ENCODE results near the gene FGF11.
A peak's percentile ranks its signal among the peaks of the same experiment; 100 is the strongest.

Gene FGF11

DNA sequence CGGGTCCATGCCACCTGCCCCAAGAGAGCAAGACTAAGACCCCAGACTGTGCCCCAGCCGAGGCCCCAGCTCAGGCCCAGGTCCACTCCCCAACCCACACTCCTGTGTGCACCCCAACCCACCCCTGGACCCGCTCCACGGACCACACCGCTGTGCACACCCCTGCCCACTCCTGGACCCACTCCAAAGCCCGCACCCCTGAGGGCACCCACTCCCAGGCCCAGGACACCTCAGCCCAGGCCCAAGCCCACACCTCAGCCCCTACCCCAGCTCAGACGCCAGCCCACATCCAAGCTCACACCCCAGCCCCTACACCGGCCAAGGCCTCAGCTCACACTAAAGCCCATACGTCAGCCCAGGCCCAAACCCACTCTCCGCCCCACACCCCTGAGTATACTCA lies 9.6 kb upstream of the FGF11 start:
- no peak for DNase-seq (ENCODE audit: low read depth in 3 of 3)

DNA sequence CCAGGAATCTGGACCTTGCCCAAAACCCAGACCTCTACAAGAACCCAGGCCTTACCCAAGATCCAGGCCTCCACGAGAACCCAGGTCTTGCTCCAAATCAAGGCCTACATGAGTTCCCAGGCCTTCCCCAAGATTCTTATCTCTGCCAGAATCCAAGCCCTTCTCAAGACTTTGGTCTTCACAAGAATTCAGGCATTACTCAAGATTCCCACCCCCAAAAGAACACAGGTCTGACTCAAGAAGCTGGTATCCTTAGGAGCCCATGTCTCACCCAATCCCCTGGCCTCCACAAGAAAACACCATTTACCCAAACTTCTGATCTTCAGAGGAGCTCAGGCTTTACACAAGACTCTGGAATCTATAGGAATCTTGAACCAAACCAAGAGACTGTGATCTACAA lies 8.1 kb upstream of the FGF11 start:
- DNase-seq (ENCODE audit: low read depth in 3 of 3): no peak

DNA sequence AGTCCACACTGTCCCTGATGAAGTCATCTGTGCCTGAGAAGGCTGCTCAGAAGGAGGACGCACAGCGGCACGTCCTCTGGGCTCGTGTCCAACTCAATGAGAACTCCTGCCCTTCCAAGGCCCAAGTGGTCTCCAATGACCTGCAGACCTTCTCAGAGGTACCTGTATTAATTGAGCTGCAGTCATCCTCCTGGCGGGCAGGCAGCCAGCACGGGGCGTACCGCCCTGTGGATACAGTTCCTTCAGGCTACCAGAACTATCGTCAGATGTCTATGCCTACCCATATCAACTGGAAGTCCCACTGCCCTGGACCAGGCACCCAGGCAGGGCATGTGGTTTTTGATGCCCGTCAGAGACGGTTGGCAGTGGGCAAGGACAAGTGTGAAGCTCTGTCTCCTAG lies 7.0 kb upstream of the FGF11 start:
- DNase-seq (ENCODE audit: low read depth in 3 of 3): no peak

DNA sequence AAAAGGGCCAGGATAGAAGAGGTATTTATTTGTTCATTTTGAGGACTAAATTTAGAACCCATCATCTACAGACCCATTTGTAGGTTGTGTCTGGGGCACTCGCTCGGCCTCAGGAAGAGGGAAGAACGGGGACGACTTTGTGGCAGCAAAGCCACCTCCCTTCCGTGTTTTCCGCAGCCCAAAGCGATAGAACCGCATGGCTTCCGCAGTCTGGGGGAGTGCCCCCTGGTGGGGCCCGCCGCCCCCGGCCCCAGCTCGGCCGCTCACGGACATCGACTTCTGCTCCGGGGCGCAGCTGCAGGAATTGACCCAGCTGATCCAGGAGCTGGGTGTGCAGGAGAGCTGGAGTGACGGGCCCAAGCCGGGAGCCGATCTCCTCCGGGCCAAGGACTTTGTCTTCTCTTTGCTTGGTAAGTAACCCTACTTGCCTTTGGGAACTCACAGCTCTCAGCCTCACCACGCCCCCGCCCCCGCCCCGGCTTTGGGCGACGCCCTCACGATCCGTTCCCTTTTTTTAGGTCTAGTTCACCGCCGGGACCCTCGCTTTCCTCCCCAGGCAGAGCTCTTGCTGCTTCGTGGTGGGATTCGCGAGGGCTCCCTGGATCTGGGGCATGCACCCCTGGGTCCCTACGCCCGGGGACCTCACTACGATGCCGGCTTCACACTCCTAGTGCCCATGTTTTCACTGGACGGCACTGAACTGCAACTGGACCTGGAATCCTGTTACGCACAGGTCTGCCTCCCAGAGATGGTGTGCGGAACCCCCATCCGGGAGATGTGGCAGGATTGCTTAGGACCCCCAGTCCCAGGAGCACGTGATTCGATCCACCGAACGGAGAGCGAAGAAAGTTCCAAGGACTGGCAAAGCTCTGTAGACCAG lies 3.4 kb upstream of the FGF11 start:
- peak in 2 of 3 experiments; percentile 24 to 62 for DNase-seq (ENCODE audit: low read depth in 3 of 3)

DNA sequence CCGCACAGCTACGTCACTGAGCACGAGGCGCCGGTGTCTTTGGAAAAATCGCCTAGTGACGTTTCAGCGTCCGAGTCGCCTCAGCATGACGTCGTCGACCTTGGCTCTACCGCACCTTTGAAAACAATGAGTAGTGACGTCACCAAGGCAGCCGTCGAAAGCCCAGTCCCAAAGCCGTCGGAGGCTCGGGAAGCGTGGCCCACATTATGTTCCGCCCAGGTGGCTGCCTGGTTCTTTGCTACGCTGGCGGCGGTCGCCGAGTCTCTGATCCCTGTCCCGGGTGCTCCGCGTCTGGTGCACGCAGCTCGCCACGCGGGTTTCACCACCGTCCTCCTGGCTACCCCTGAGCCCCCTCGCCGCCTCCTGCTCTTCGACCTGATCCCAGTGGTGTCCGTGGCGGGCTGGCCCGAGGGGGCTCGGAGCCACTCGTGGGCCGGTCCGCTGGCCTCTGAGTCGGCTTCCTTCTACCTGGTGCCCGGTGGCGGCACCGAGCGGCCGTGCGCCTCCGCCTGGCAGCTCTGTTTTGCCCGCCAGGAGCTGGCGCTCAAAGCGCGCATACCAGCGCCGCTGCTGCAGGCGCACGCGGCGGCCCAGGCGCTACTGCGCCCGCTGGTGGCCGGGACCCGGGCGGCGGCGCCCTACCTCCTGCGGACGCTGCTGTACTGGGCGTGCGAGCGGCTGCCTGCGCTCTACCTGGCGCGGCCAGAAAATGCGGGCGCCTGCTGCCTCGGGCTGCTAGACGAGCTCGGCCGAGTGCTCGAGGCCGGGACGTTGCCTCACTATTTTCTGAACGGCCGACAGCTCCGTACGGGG lies 2.5 kb upstream of the FGF11 start:
- peak; percentile 49 to 80 (median 56) for DNase-seq (ENCODE audit: low read depth in 3 of 3)

DNA sequence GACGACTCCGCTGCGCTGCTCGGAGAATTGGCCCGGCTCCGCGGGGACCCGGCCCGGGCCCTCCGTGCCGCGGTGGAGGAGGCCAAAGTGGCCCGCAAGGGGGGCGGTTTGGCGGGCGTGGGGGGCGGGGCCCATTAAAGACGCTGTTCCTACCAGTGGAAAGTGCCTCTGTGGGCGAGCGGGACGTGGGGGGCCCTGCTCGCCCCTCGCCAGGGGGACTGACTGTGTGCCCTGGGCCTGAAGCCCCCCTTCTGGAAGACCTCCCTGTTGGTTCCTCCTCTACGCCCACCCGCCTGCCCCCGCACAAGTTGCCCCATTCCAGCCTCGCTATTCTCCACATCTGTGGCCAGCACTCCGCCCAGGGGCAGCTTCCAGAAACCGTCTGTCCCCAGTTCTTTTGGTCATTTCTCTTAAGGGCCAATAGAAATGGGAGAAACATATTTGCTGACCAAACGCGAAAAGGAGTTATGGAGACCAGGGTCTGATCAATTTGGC lies 1.9 kb upstream of the FGF11 start:
- DNase-seq (ENCODE audit: low read depth in 3 of 3): no peak

DNA sequence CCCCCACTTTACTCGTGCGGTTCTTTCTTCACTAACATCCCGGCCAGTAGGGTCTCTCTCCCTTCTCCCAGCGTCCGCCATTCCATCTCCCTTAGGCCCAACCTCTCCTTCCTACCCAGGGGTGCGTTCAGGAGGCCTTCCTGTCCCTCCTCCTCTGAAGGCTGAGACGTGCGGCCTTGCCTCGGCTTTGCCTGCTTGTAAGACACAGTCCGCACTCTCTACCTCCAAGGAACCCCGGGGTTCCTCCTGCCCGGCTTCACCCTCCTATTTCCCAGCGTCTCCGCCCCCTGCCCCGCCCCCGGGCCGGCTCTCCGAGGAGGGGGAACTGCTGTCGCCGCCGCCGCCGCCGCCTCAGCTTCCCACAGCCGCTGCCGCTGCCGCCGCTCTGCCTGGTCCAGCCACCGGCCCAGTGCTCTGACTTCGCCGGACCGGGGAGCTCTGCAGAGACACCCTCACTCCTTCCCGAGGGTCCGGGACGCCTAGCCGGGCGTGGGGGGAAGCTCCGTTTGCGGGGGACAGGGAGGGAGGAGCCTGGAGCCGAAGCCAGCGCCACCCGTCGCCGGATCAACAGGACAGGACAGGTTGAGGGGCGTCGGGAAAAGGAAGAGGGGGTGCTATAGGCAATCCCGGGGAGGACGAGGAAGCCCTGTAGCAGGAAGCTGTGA lies 1.2 kb upstream of the FGF11 start:
- peak in 2 of 3 experiments; percentile 36 to 77 for DNase-seq (ENCODE audit: low read depth in 3 of 3)

DNA sequence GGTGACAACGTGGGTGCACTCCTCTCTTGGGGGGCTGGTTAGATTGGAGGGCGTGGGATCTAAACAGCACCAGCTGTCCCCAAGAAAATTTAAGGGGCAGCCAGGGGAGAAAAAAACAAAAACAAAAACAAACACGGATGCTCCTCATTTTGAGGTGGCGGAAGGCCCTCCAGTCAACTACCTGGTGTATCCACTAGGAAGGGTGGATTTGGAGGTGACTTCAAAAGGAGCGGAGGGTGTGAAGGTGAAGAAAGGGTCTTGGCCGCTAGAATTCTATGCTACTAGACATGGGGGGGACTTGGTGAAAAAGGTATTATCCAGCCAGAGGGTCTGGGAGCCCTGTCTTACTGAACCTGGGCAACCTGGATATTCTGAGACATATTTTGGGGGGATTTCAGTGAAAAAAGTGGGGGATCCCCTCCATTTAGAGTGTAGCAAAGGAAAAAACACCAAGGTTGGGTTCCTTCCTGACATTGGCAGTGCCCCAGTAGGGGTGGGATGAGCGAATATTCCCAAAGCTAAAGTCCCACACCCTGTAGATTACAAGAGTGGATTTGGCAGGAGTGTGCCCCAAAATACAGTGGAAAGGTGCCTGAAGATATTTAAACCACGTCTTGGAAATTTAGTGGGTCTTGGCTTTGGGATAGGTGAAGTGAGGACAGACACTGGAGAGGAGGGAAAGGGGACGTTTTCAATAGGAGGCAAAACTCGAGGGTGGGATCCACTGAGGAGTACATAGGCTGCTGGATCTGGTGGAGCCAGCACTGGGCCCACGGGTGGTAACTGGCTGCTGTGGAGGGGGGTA lies 454 bp upstream of the FGF11 start:
- no peak for DNase-seq (ENCODE audit: low read depth in 3 of 3)

DNA sequence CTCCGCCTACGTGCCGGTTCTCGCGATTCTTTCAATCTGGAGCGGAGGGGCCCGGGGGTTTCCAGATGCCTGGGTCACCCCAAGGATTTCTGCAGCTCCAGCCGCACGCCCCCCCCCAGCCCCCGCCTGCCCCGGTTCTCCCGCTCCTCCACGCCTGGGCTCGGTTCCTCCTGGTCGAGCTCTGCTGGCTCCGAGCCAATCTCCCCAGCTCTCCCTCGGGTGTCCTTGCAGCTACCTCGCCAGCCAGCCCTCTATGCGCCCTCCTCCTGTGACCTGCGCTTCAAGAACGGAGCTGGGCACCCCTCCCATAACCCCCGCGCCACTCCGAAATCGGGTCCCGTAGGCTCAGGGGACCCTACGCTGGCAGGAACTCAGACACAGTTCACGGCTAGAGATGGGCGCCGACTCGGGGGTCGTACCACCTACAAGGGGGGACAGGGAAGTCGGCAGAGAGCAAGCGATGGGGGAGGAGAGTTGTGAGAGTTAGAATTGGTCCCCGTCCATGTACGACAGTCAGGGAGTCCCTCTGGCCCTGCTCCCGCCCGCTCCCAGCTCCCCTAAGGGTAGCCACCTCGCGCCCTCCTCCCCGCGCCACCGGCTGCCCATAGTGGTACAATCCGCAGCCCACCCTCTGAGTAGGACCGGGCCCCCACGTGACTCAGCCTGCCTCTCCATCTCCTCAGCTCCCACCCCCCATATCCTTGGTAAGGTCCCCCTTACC lies 961 bp downstream of the FGF11 start:
- DNase-seq (ENCODE audit: low read depth in 3 of 3): peak in 1 of 3 experiments; percentile 52

DNA sequence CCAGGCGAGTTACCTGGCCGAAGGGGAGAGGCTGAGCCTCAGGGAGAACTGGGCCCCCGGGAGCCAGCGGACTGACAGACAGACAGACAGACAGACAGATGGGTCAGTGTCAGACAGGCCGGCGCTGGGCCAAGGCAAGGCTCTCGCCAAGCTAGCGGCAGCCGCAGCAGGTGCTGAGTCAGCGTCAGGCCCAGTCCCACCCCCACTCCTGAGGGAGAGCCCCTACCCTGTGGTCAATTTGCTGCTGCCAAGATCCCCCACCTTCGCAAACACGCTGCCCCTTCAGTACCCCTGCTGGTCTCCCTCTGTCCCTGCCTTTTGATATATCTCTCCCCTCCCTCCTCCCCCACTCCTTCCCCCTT lies 1.5 kb downstream of the FGF11 start:
- DNase-seq (ENCODE audit: low read depth in 3 of 3): no peak

DNA sequence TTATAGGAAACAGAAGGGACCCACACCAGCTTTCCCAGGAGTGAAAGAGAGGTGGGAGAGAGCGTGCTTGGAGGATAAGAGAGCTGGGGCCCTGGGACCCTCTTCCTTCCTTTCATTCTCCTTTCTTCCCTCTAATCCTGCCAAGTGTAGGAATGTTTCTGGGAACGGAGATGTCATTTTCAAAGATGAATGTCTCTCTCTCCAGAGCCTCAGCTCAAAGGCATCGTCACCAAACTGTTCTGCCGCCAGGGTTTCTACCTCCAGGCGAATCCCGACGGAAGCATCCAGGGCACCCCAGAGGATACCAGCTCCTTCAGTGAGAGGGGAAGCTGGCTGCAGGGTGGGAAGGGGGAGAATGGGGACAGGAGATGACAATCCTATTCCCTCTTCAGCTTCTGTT lies 2.0 kb downstream of the FGF11 start:
- no peak for DNase-seq (ENCODE audit: low read depth in 3 of 3)

DNA sequence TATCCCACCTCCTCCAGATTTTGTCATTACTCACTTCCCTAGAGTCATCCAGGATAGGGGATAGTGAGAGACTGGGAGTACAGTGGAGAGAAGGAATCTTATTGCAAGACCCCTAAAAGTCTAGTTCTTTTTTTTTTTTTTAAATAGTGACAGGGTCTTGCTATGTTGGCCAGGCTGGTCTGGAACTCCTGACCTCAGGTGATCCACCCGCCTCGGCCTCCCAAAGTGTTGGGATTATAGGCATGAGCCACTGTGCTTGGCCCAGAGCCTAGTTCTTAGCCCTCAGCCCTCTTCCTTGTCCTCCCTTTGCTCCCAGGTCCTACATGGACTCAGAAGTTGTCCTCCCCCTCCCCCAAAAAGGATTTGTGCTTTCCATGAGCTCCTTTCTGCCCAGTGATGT lies 2.8 kb downstream of the FGF11 start:
- DNase-seq (ENCODE audit: low read depth in 3 of 3): no peak

DNA sequence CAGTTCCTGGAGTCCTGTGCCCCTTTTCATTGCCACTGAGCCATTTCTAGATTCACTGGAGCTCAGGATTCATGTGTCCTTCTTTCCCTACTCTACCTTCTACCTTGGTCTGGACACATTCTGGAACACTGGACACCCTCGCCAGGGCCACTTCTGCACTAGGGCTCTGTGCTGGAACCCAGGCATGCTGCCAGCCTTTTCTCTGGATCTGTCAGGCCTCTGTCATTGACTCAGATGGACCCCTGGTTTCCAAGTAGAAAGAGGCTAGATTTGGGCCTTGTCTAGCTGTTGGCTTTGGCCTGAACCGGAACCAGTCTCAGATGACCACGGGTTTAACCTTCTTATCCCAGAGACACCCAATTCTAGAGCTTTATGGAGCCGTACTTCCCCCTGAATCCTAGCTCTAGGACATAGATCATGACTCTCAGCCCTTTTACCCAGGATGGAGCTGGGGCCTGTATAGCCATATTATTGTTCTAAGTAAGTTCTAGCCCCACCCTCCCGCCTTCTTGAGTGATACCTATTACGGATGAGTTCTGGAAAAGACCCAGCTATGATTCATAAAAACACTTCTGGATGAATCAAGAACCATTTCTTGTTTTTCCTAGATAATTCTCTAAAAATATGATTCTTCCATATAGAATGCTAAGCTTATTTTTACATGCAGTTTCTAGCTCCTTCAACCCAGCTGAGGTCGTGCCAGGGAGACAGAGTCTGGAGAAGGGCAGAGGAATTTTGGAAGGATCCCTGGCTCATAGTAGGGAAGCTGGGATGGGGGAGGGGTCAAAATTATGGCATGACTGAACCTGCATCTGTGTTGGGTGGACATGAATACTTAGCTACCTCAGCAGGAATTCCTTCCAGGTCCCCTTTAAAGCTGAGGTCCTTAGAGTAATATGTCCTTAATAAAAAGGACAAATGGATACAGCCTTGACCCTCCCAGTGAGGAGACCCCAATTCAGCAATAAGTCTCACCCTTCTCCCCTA lies 4.5 kb downstream of the FGF11 start:
- no peak for DNase-seq (ENCODE audit: low read depth in 3 of 3)

DNA sequence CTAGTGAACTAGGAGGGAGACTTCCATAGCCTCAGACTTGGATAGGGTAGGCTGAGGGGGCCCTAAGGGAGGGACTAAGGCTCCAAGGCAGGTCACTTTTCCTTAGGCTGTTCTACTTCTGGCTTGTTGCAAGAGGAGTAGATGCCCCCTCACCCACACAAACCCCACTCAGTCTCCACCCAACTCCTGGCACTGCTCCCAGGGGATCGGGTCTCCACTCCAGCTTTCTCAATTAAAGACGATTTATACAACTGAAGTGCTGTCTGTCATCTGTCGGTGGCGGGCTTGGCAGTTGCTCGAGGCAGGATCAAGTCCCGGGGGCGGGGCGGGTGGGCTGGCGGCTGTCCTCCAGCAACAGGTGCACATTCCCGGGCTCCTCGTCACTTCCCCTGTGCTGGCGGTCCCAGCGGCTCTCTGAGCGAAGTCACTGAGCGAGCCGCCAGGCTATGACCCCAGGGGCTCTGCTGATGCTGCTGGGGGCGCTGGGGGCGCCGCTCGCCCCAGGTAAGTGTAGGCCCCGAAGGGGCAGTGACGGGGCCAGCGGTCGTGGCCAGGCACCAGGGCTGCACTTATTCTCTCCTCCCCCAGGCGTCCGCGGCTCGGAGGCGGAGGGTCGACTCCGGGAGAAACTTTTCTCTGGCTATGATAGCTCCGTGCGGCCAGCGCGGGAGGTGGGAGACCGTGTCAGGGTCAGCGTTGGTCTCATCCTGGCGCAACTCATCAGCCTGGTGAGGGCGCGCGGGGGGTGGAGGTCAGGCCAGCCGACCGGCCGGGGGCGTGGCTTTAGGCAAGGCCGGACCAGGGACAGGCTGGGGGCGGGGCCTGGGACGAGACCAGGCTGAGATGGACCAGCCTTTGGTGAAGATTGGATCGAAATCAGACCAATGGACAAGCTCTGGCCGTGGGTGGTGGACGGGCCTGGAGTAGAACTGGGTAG lies 5.6 kb downstream of the FGF11 start, which contains the start of gene CHRNB1:
Gene CHRNB1 (plus strand): TSS at position 380 of the 937 bp plus-strand sequence. CDS start 67 bp downstream, at position 447.
- no peak for DNase-seq (ENCODE audit: low read depth in 3 of 3)

DNA sequence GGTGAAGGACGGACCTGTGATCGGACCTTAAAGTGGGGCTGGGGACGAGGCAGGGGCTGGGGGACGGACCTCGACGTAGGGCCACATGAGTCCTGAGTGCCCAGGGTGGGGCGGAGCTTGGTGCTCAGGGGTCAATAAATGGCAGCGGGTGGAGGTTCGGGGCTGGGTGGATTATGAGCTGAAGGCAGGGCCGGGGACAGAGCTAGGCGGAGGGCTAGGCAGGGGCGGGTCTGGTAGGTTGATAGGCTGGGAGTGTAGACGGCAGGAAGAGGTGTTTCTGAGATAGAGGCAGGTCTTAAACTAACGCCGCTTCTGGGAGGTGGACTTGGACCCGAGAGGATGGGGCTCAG lies 6.3 kb downstream of the FGF11 start:
- DNase-seq (ENCODE audit: low read depth in 3 of 3): no peak

DNA sequence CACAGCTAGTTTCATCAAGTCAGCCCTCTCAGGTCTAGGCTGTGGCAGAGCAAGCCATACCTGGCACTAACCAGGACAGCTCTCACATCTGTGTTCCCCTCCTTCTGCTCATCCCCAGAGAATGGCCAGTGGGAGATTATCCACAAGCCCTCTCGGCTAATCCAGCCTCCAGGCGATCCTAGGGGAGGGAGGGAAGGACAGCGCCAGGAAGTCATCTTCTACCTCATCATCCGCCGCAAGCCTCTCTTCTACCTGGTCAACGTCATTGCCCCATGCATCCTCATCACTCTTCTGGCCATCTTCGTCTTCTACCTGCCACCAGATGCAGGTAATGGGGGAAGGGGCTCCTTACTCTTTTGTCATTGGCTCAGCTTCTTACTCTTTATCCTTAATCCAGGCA lies 9.1 kb downstream of the FGF11 start:
- no peak for DNase-seq (ENCODE audit: low read depth in 3 of 3)

DNA sequence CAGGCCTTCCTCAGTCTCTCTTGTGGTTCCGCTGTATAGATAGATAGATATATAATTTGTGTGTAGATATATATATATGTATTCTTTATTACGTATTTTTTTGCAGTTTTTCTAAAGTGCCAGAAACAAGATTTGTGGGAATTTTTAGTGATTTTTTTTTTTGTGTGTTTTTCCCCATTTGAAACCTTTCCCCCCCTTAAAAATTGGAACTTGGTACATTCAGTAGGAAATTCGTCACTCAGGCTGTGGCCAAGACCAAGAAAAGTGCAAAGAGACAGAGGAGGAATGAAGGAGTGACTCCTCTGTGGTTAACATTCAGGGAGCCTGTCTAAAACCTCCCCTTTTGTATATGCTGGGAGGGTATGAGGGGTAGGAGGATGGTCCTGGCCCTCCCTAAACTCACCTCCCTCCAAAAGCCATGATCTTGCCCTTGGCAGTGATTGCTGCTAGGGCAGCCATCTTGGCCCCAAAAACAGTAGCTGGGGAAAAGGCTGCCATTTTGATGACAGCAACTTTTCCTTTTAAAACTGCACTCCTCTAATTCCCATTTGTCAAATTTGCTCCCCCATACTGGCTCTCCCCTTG lies 20.7 kb downstream of the FGF11 start:
- DNase-seq (ENCODE audit: low read depth in 3 of 3): no peak
